HepG2 (cell line): ENCODE results near the gene OMD. TPM values are rescaled to one million over a fixed set of nuclear protein-coding genes. Genes with fewer than 3 reads are reported as not detected.

ENCODE experiments used
- ATAC-seq: fragments of 200-7000 bp; cut with Tn5 transposase; 3 replicates; pipeline ENCODE4 v1.9.1; 2020; ENCODE audit warnings: mild to moderate bottlenecking, moderate library complexity
- BruUV-seq: library from RNA; stranded (reverse); fragments of 400-500 nt; replicated peaks from 2 replicates; lab custom pipeline; 2021; lab: Mats Ljungman, UMichigan
- CTCF ChIA-PET: fragments of 300-600 bp; formaldehyde crosslinking; extraction: SDS; loops from one replicate; lab custom pipeline; 2021; ENCODE audit warnings: low total read pairs, inconsistent platforms, low intra/inter-chr PET ratio; lab: Yijun Ruan, JAX
- POLR2A ChIA-PET: fragments of 350-600 bp; sonication (Branson Sonifier 250); formaldehyde crosslinking; loops from one replicate; lab custom pipeline; 2020; ENCODE audit warnings: antibody characterized with exemption, inconsistent platforms; lab: Yijun Ruan, JAX
- DNase-seq: peaks from one replicate; pipeline ENCODE4 v3.0.0-alpha.2; 2015; ENCODE audit warnings: low spot score
- FAIRE-seq: peaks from 3 replicates; lab custom pipeline; 2011; peaks lifted over from hg19 to GRCh38; lab: Jason Lieb, UNC
- H2AFZ ChIP-seq: one replicate; pipeline ENCODE4 v1.6.1; 2011; ENCODE audit warnings: low read length, inconsistent platforms
- H3K27ac ChIP-seq: fragments of 300-600 bp; 3 replicates; pipeline ENCODE4 v1.8.0; 2011; ENCODE audit warnings: mixed run types, mild to moderate bottlenecking, mixed read lengths, low read length, inconsistent platforms; ENCODE audit not compliant: insufficient read depth; ENCODE audit errors: extremely low read length
- H3K27me3 ChIP-seq, 2 experiments: fragments of 200-600 bp in 1 of 2; 2 replicates in 1 of 2; 3 replicates in 1 of 2; pipeline versions ENCODE4 v1.6.0 to v1.8.0; 2011; ENCODE audit warnings: low read length in 2 of 2, mild to moderate bottlenecking in 2 of 2, moderate library complexity in 2 of 2, inconsistent platforms in 1 of 2; ENCODE audit not compliant: insufficient read depth in 2 of 2, control insufficient read depth in 1 of 2
- H3K36me3 ChIP-seq, 2 experiments: fragments of 200-600 bp in 1 of 2; replicated peaks in 1 of 2; 2 replicates in 1 of 2; 3 replicates in 1 of 2; pipeline versions ENCODE4 v1.5.1 to v1.8.0; 2011; ENCODE audit warnings: low read length in 2 of 2, inconsistent platforms in 1 of 2; ENCODE audit not compliant: insufficient read depth in 2 of 2, control insufficient read depth in 1 of 2
- H3K4me1 ChIP-seq: 2 replicates; pipeline ENCODE4 v1.5.1; 2012; ENCODE audit warnings: low read length, inconsistent platforms; ENCODE audit not compliant: insufficient read depth
- H3K4me2 ChIP-seq: 2 replicates; pipeline ENCODE4 v1.6.0; 2011; ENCODE audit warnings: low read depth, low read length, inconsistent platforms
- H3K4me3 ChIP-seq, 3 experiments: fragments of 200-600 bp in 1 of 3; sonication (generic), shearing (Covaris generic) in 1 of 3; replicated peaks in 1 of 3; 2 replicates each; pipeline ENCODE4 v1.5.1; 2011 to 2016; ENCODE audit warnings: low read length in 3 of 3, inconsistent platforms in 2 of 3, low read depth in 2 of 3, mild to moderate bottlenecking in 2 of 3, control low read depth in 1 of 3, mixed read lengths in 1 of 3; ENCODE audit not compliant: insufficient read depth in 1 of 3
- H3K79me2 ChIP-seq: one replicate; pipeline ENCODE4 v1.6.1; 2011; ENCODE audit warnings: low read length, inconsistent platforms; ENCODE audit not compliant: insufficient read depth
- H3K9ac ChIP-seq: 2 replicates; pipeline ENCODE4 v1.6.0; 2011; ENCODE audit warnings: mild to moderate bottlenecking, low read depth, low read length, inconsistent platforms; ENCODE audit not compliant: insufficient read depth
- H3K9me3 ChIP-seq: 2 replicates; pipeline ENCODE4 v1.5.1; 2012; ENCODE audit warnings: mild to moderate bottlenecking, low read length
- H4K20me1 ChIP-seq: 2 replicates; pipeline ENCODE4 v1.6.0; 2011; ENCODE audit warnings: inconsistent platforms, mild to moderate bottlenecking, low read length, moderate library complexity; ENCODE audit not compliant: insufficient read depth
- GMEB1 ChIP-seq: sonication (generic); formaldehyde crosslinking; IDR thresholded peaks from 2 replicates; pipeline ENCODE4 v1.5.1; 2020; ENCODE audit warnings: missing genetic modification reagents, mild to moderate bottlenecking, borderline replicate concordance
- HNRNPH1 ChIP-seq: fragments of 200-400 bp; formaldehyde crosslinking; optimal IDR thresholded peaks from 2 replicates; pipeline ENCODE3; 2017; ENCODE audit warnings: mild to moderate bottlenecking, low read depth, low read length
- RORA ChIP-seq: sonication (generic); formaldehyde crosslinking; IDR thresholded peaks from 2 replicates; pipeline ENCODE4 v1.5.0; 2020; ENCODE audit warnings: mild to moderate bottlenecking, missing genetic modification reagents, moderate library complexity
- ZNF12 ChIP-seq: sonication (generic); formaldehyde crosslinking; IDR thresholded peaks from 2 replicates; pipeline ENCODE4 v1.5.0; 2020; ENCODE audit warnings: missing genetic modification reagents
- ZNF317 ChIP-seq: sonication (generic); formaldehyde crosslinking; IDR thresholded peaks from 2 replicates; pipeline ENCODE4 v1.5.0; 2020; ENCODE audit warnings: mild to moderate bottlenecking, missing genetic modification reagents
- ZNF615 ChIP-seq: sonication (generic); formaldehyde crosslinking; IDR thresholded peaks from 2 replicates; pipeline ENCODE4 v1.5.0; 2020; ENCODE audit warnings: mild to moderate bottlenecking, missing genetic modification reagents, borderline replicate concordance
- ZNF616 ChIP-seq: sonication (generic); formaldehyde crosslinking; IDR thresholded peaks from 2 replicates; pipeline ENCODE4 v1.5.0; 2020; ENCODE audit warnings: low read depth, mild to moderate bottlenecking, missing genetic modification reagents
- ZNF629 ChIP-seq: sonication (generic); formaldehyde crosslinking; conservative IDR thresholded peaks from 2 replicates; pipeline ENCODE4 v1.5.0; 2020; ENCODE audit warnings: missing genetic modification reagents
- ZNF691 ChIP-seq: sonication (generic); formaldehyde crosslinking; IDR thresholded peaks from 2 replicates; pipeline ENCODE4 v1.4.0; 2020; ENCODE audit warnings: missing genetic modification reagents, low read depth, mild to moderate bottlenecking, borderline replicate concordance
- ZNF878 ChIP-seq: sonication (generic); formaldehyde crosslinking; IDR thresholded peaks from 2 replicates; pipeline ENCODE4 v1.8.1; 2023; ENCODE audit warnings: mild to moderate bottlenecking, missing genetic modification reagents, moderate library complexity
- ZSCAN30 ChIP-seq: sonication (generic); formaldehyde crosslinking; IDR thresholded peaks from 2 replicates; pipeline ENCODE4 v1.5.0; 2020; ENCODE audit warnings: mild to moderate bottlenecking, missing genetic modification reagents
- WGBS: methylation state at CpG from one replicate; pipeline ENCODE4 v1.1.6; 2017; ENCODE audit warnings: low lambda C conversion rate; 5-methylcytosine and 5-hydroxymethylcytosine counted together
- in situ Hi-C: cut with HindIII; loops from 2 replicates; pipeline ENCODE4 v1.10.0; 2017; ENCODE audit warnings: low pct_unique_long_range_greater_than_20kb; ENCODE audit not compliant: extremely low pct_ligation_motif_present
- intact Hi-C: fragments of 100-400 bp; cut with micrococcal nuclease; formaldehyde crosslinking; loops from one replicate; pipeline ENCODE4 v1.10.0; 2022; ENCODE audit not compliant: unreplicated experiment
- polyA plus RNA-seq, 8 experiments: library from polyadenylated mRNA; depleted of rRNA in 3 of 8; stranded (reverse) in 7 of 8; unstranded in 1 of 8; fragments of >200 nt; fragmentation: Illumina TruSeq in 4 of 8; extraction: Trizol in 4 of 8; gene quantifications; 2 replicates each; pipeline versions ENCODE4 v1.2.1 to v1.2.3, GENCODE V29; 2011 to 2016; ENCODE audit warnings: low read depth in 4 of 8, missing spikeins in 1 of 8, mixed read lengths in 1 of 8; ENCODE audit not compliant: insufficient read depth in 1 of 8
- total RNA-seq, 5 experiments: library from RNA; depleted of rRNA; stranded (reverse); fragments of >200 nt; fragmentation: Illumina TruSeq; extraction: Trizol; gene quantifications; 2 replicates each; pipeline ENCODE4 v1.2.3, GENCODE V29; 2016; ENCODE audit warnings: low read depth in 1 of 5
- TF ChIP-seq, protein P1 (sequence below), 2 experiments: sonication (generic) in 1 of 2; formaldehyde crosslinking in 1 of 2; IDR thresholded peaks; 2 replicates each; pipeline versions ENCODE4 v1.4.0 to v1.6.1; 2018 to 2020; ENCODE audit warnings: missing genetic modification reagents in 2 of 2, borderline replicate concordance in 1 of 2, low read depth in 1 of 2, mild to moderate bottlenecking in 1 of 2, missing biosample characterization in 1 of 2

The OMD gene
- total and polyA plus RNA-seq, 2 of the 13 experiments (the other 11 are each of a cell fraction or from before 2014, with no cell fraction given), result not detected

GRCh38 chr9:92426501-92427145, 2.4 kb upstream of the OMD start (continued):
- TF ChIP-seq GMEB1 (CRISPR knock-in tag), result no peak
- no peak for TF ChIP-seq ZNF317 (CRISPR knock-in tag)
- TF ChIP-seq, protein P1, sequence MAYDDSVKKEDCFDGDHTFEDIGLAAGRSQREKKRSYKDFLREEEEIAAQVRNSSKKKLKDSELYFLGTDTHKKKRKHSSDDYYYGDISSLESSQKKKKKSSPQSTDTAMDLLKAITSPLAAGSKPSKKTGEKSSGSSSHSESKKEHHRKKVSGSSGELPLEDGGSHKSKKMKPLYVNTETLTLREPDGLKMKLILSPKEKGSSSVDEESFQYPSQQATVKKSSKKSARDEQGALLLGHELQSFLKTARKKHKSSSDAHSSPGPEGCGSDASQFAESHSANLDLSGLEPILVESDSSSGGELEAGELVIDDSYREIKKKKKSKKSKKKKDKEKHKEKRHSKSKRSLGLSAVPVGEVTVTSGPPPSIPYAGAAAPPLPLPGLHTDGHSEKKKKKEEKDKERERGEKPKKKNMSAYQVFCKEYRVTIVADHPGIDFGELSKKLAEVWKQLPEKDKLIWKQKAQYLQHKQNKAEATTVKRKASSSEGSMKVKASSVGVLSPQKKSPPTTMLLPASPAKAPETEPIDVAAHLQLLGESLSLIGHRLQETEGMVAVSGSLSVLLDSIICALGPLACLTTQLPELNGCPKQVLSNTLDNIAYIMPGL (CRISPR knock-in tag; IDR thresholded peaks at IDR 0.05; ENCODE audit: borderline replicate concordance in 1 of 2, low read depth in 1 of 2), result no peak

DNA sequence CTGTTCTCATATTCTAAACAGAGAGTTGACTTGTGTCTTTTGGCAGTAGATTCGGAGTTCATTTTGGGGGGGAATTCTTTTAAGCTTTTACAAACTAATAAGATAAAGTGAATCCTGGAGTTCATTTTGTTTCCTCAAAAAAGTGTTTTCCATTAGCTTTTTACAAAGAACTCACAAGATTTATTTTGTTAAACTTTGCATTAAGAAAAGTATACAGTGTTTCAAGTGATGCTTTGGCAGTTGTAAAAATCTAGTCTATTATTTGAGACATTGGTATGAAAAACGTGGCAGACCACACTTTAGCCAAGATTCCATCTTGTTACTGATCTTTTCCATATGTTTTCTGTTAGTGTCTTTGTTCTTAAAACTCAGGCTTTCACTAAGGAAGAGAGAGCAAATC, 1.2 kb upstream of the OMD start:
- Histone ChIP-seq H3K79me2 (no peaks in the 10 kb centered on the region), H4K20me1 (no peaks in the 10 kb centered on the region), H3K9me3 (no peaks in the 10 kb centered on the region), H3K4me3 (no peak overlapping the region), H3K27me3 (no peaks in the 10 kb centered on the region), H3K4me1 (no peaks in the 10 kb centered on the region), H2AFZ (no peak overlapping the region), H3K4me2 (no peak overlapping the region), H3K9ac (no peak overlapping the region), H3K36me3 (no peaks in the 10 kb centered on the region), H3K27ac (no peak overlapping the region)
- in situ Hi-C loops (loop anchor here (25.0 kb wide), 1 partner anchor 288 kb away; no protein-coding TSS in a partner anchor), intact Hi-C loops (no loop called here)
- 80% methylated on average over 2 of the region's 2 CpGs for WGBS
- no TSS peak for BruUV-seq
- DNase-seq (no peak), ATAC-seq (no peak), FAIRE-seq (no peak)
- POLR2A ChIA-PET, result no interaction called here
- TF ChIP-seq ZNF12 (CRISPR knock-in tag) (no peak), ZNF615 (CRISPR knock-in tag) (no peak), ZNF691 (no peak), HNRNPH1 (no peak), ZNF629 (CRISPR knock-in tag) (no peak), ZNF616 (CRISPR knock-in tag) (no peak), RORA (CRISPR knock-in tag) (no peak), ZNF878 (CRISPR knock-in tag) (no peak), ZSCAN30 (CRISPR knock-in tag) (no peak)
- TF ChIP-seq, all 625 proteins: peak for 0
- CTCF ChIA-PET, result no interaction called here
